Mesothelial cell of epicardium (in vitro differentiated cells): ENCODE results near the gene LYRM4. TPM values are rescaled to one million over a fixed set of nuclear protein-coding genes. Genes with fewer than 3 reads are reported as not detected.

Experiments
- DNase-seq, 2 experiments: peaks; one replicate each; pipeline ENCODE4 v3.0.0; 2021; ENCODE audit warnings: low spot score in 2 of 2; ENCODE audit not compliant: unreplicated experiment in 2 of 2
- H3K27ac Mint-ChIP-seq: 2 replicates; pipeline ENCODE4 v1.8.0; 2021; ENCODE audit warnings: mixed read lengths
- H3K27me3 Mint-ChIP-seq: 2 replicates; pipeline ENCODE4 v1.8.0; 2021; ENCODE audit warnings: low read depth, mixed read lengths
- H3K36me3 Mint-ChIP-seq: 2 replicates; pipeline ENCODE4 v1.8.0; 2021; ENCODE audit warnings: mixed read lengths
- H3K4me1 Mint-ChIP-seq: 2 replicates; pipeline ENCODE4 v1.8.0; 2021; ENCODE audit warnings: mixed read lengths
- H3K4me3 Mint-ChIP-seq: 2 replicates; pipeline ENCODE4 v1.8.0; 2021; ENCODE audit warnings: mild to moderate bottlenecking, moderate library complexity, mixed read lengths
- H3K9me3 Mint-ChIP-seq: 2 replicates; pipeline ENCODE4 v1.8.0; 2021; ENCODE audit warnings: mixed read lengths
- CTCF ChIP-seq: fragments of 200-600 bp; sonication (generic); IDR thresholded peaks from one replicate; pipeline ENCODE4 v1.5.0; 2021; ENCODE audit warnings: antibody characterized with exemption; ENCODE audit not compliant: unreplicated experiment
- total RNA-seq: library from RNA; stranded (reverse); gene quantifications from 3 replicates; pipeline ENCODE4 v1.2.1, GENCODE V29; 2021

Gene LYRM4
- total RNA-seq, 1 donor from 2014 or later = 35.5 TPM

- no peaks in the 10 kb centered on the region for H3K27me3 Mint-ChIP-seq
- no peak for DNase-seq
- H3K9me3 Mint-ChIP-seq = no peaks in the 10 kb centered on the region
- H3K4me1 Mint-ChIP-seq = peaks cover 2% of the 10 kb centered on the region
- H3K36me3 Mint-ChIP-seq = no peaks in the 10 kb centered on the region
- no peak for TF ChIP-seq CTCF
- H3K4me3 Mint-ChIP-seq = no peak overlapping the region
- H3K27ac Mint-ChIP-seq = no peak overlapping the region
These were observed 19.5 kb downstream of the LYRM4 start for GRCh38 chr6:5241252-5241651.

GRCh38 chr6:5238336-5238735 is 22.4 kb downstream of the LYRM4 start:
- H3K36me3 Mint-ChIP-seq = no peaks in the 10 kb centered on the region
- H3K27me3 Mint-ChIP-seq = no peaks in the 10 kb centered on the region
- DNase-seq = no peak
- no peak for TF ChIP-seq CTCF
- H3K4me3 Mint-ChIP-seq = no peak overlapping the region
- H3K27ac Mint-ChIP-seq = no peak overlapping the region
- H3K9me3 Mint-ChIP-seq = no peaks in the 10 kb centered on the region
- H3K4me1 Mint-ChIP-seq = no peaks in the 10 kb centered on the region

- no peaks in the 10 kb centered on the region for H3K4me1 Mint-ChIP-seq
- H3K27ac Mint-ChIP-seq = no peak overlapping the region
- no peak for TF ChIP-seq CTCF
- DNase-seq = no peak
- no peaks in the 10 kb centered on the region for H3K27me3 Mint-ChIP-seq
- H3K9me3 Mint-ChIP-seq = no peaks in the 10 kb centered on the region
- H3K36me3 Mint-ChIP-seq = no peaks in the 10 kb centered on the region
- H3K4me3 Mint-ChIP-seq = no peak overlapping the region
These were observed 22.9 kb downstream of the LYRM4 start for GRCh38 chr6:5237805-5238204.

- H3K27ac Mint-ChIP-seq = no peak overlapping the region
- no peak for DNase-seq
- H3K4me3 Mint-ChIP-seq = no peak overlapping the region
- H3K27me3 Mint-ChIP-seq = no peaks in the 10 kb centered on the region
- no peaks in the 10 kb centered on the region for H3K4me1 Mint-ChIP-seq
- H3K36me3 Mint-ChIP-seq = no peaks in the 10 kb centered on the region
- H3K9me3 Mint-ChIP-seq = no peaks in the 10 kb centered on the region
- no peak for TF ChIP-seq CTCF
These were observed 24.9 kb downstream of the LYRM4 start for GRCh38 chr6:5235830-5236229.

GRCh38 chr6:5234874-5235273 is 25.9 kb downstream of the LYRM4 start:
- H3K4me3 Mint-ChIP-seq = no peak overlapping the region
- H3K27me3 Mint-ChIP-seq = no peaks in the 10 kb centered on the region
- no peak overlapping the region for H3K27ac Mint-ChIP-seq
- H3K36me3 Mint-ChIP-seq = no peaks in the 10 kb centered on the region
- no peaks in the 10 kb centered on the region for H3K4me1 Mint-ChIP-seq
- no peak for TF ChIP-seq CTCF
- no peak for DNase-seq
- no peaks in the 10 kb centered on the region for H3K9me3 Mint-ChIP-seq

GRCh38 chr6:5231289-5231688 is 29.5 kb downstream of the LYRM4 start:
- DNase-seq = no peak
- Mint-ChIP-seq H3K4me3 (no peak overlapping the region), H3K9me3 (no peaks in the 10 kb centered on the region), H3K4me1 (no peaks in the 10 kb centered on the region), H3K27me3 (no peaks in the 10 kb centered on the region), H3K27ac (no peak overlapping the region), H3K36me3 (no peaks in the 10 kb centered on the region)
- TF ChIP-seq CTCF = no peak
